H1 (cell line): ENCODE measurements around the gene KCNQ1. TPM values are rescaled to one million over a fixed set of nuclear protein-coding genes. Genes with fewer than 3 reads are reported as not detected.

Experiments used
- CTCF ChIA-PET: fragments of 300-600 bp; sonication (Branson Sonifier 250); formaldehyde crosslinking; loops from one replicate; lab custom pipeline; 2021; ENCODE audit not compliant: partially characterized antibody; lab: Charles Lee
- POLR2A ChIA-PET: fragments of 300-600 bp; sonication (Branson Sonifier 250); formaldehyde crosslinking; loops from one replicate; lab custom pipeline; 2021; ENCODE audit warnings: inconsistent platforms; ENCODE audit not compliant: partially characterized antibody; lab: Charles Lee
- DNase-seq, 2 experiments: peaks; one replicate each; pipeline versions ENCODE4 v3.0.0 to v3.0.0-alpha.2; 2010 to 2022; ENCODE audit warnings: low spot score in 2 of 2, low read depth in 1 of 2, mixed read lengths in 1 of 2
- FAIRE-seq: peaks from 2 replicates; lab custom pipeline; 2011; peaks lifted over from hg19 to GRCh38; lab: Jason Lieb, UNC
- H2AFZ ChIP-seq: 2 replicates; pipeline ENCODE4 v1.8.1; 2012; ENCODE audit warnings: low read length, inconsistent platforms
- H2AK5ac ChIP-seq: 2 replicates; pipeline ENCODE4 v1.6.1; 2013; ENCODE audit warnings: low read depth, low read length
- H2BK120ac ChIP-seq: replicated peaks from 2 replicates; pipeline ENCODE3; 2013; ENCODE audit warnings: low read depth, low read length, inconsistent platforms
- H2BK12ac ChIP-seq: 2 replicates; pipeline ENCODE4 v1.6.1; 2013; ENCODE audit warnings: low read depth, low read length
- H2BK15ac ChIP-seq: 2 replicates; pipeline ENCODE4 v1.6.1; 2013; ENCODE audit warnings: low read length
- H2BK20ac ChIP-seq: 2 replicates; pipeline ENCODE4 v1.6.1; 2013; ENCODE audit warnings: low read length
- H2BK5ac ChIP-seq: 2 replicates; pipeline ENCODE4 v1.6.1; 2013; ENCODE audit warnings: low read depth, low read length
- H3K14ac ChIP-seq: 2 replicates; pipeline ENCODE4 v1.6.1; 2013; ENCODE audit warnings: inconsistent platforms; ENCODE audit not compliant: insufficient read length
- H3K18ac ChIP-seq: 2 replicates; pipeline ENCODE4 v1.6.1; 2013; ENCODE audit warnings: low read length; ENCODE audit errors: extremely low read depth
- H3K23ac ChIP-seq: 2 replicates; pipeline ENCODE4 v1.6.1; 2013; ENCODE audit warnings: inconsistent platforms; ENCODE audit not compliant: insufficient read length
- H3K23me2 ChIP-seq: 2 replicates; pipeline ENCODE4 v1.6.1; 2013; ENCODE audit warnings: low read depth, low read length
- H3K27ac ChIP-seq: 2 replicates; pipeline ENCODE4 v1.6.1; 2011; ENCODE audit warnings: low read depth, low read length, inconsistent platforms
- H3K27me3 ChIP-seq, 4 experiments: replicated peaks in 1 of 4; 1 replicate in 1 of 4; 2 replicates in 3 of 4; pipeline versions ENCODE4 v1.6.1 to v1.8.1; 2011 to 2013; ENCODE audit warnings: low read length in 3 of 4, mild to moderate bottlenecking in 3 of 4, inconsistent platforms in 2 of 4, mixed read lengths in 2 of 4, moderate library complexity in 1 of 4; ENCODE audit not compliant: control insufficient read depth in 3 of 4, insufficient read depth in 3 of 4; ENCODE audit errors: extremely low read depth in 1 of 4
- H3K36me3 ChIP-seq, 4 experiments: 2 replicates each; pipeline versions ENCODE4 v1.6.1 to v1.8.1; 2011 to 2013; ENCODE audit warnings: mild to moderate bottlenecking in 4 of 4, low read length in 3 of 4, moderate library complexity in 2 of 4, control low read depth in 1 of 4, inconsistent platforms in 1 of 4; ENCODE audit not compliant: insufficient read depth in 4 of 4, control insufficient read depth in 2 of 4
- H3K4ac ChIP-seq: replicated peaks from 2 replicates; pipeline ENCODE3; 2013; ENCODE audit warnings: low read length, low read depth, mixed read lengths, inconsistent platforms; ENCODE audit not compliant: insufficient read length
- H3K4me1 ChIP-seq, 4 experiments: replicated peaks in 1 of 4; 1 replicate in 1 of 4; 2 replicates in 3 of 4; pipeline versions ENCODE4 v1.6.1 to v1.8.1; 2011 to 2013; ENCODE audit warnings: low read length in 3 of 4, inconsistent platforms in 2 of 4, mixed read lengths in 1 of 4; ENCODE audit not compliant: insufficient read depth in 4 of 4, control insufficient read depth in 3 of 4
- H3K4me2 ChIP-seq, 2 experiments: 2 replicates each; pipeline versions ENCODE4 v1.6.1 to v1.8.1; 2011 to 2013; ENCODE audit warnings: low read depth in 2 of 2, low read length in 2 of 2, control low read depth in 1 of 2, inconsistent platforms in 1 of 2, mild to moderate bottlenecking in 1 of 2; ENCODE audit not compliant: insufficient read depth in 1 of 2
- H3K4me3 ChIP-seq, 4 experiments: fragments of 200-600, 300-600 bp in 1 of 4; sonication (generic), shearing (Covaris generic), sonication (Bioruptor Twin) in 1 of 4; 2 replicates each; pipeline versions ENCODE4 v1.5.1 to v1.8.1; 2011 to 2016; ENCODE audit warnings: low read length in 4 of 4, low read depth in 3 of 4, control low read depth in 2 of 4, inconsistent platforms in 2 of 4, mild to moderate bottlenecking in 2 of 4, mixed read lengths in 1 of 4, moderate library complexity in 1 of 4; ENCODE audit not compliant: insufficient read depth in 2 of 4; ENCODE audit errors: extremely low read depth in 1 of 4
- H3K56ac ChIP-seq: replicated peaks from 2 replicates; pipeline ENCODE3; 2013; ENCODE audit warnings: low read depth, mild to moderate bottlenecking, mixed read lengths, low read length, inconsistent platforms; ENCODE audit not compliant: insufficient read length
- H3K79me1 ChIP-seq: 2 replicates; pipeline ENCODE4 v1.6.1; 2013; ENCODE audit warnings: low read depth, low read length, control low read depth
- H3K79me2 ChIP-seq, 2 experiments: 2 replicates each; pipeline versions ENCODE4 v1.6.1 to v1.8.1; 2012 to 2013; ENCODE audit warnings: low read length in 2 of 2, mild to moderate bottlenecking in 2 of 2, inconsistent platforms in 1 of 2; ENCODE audit not compliant: insufficient read depth in 2 of 2, control insufficient read depth in 1 of 2
- H3K9ac ChIP-seq, 4 experiments: replicated peaks in 1 of 4; 1 replicate in 1 of 4; 2 replicates in 3 of 4; pipeline versions ENCODE4 v1.6.1 to v1.8.1; 2011 to 2013; ENCODE audit warnings: low read depth in 3 of 4, low read length in 3 of 4, control low read depth in 2 of 4, mild to moderate bottlenecking in 2 of 4, moderate library complexity in 2 of 4, inconsistent platforms in 1 of 4; ENCODE audit errors: extremely low read depth in 1 of 4
- H3K9me3 ChIP-seq, 2 experiments: 2 replicates each; pipeline versions ENCODE4 v1.6.1 to v1.8.1; 2012 to 2013; ENCODE audit warnings: mild to moderate bottlenecking in 2 of 2, moderate library complexity in 2 of 2, control low read depth in 1 of 2, inconsistent platforms in 1 of 2, low read depth in 1 of 2, low read length in 1 of 2, mixed read lengths in 1 of 2; ENCODE audit not compliant: insufficient read depth in 2 of 2
- H4K20me1 ChIP-seq, 2 experiments: replicated peaks in 1 of 2; 2 replicates each; pipeline versions ENCODE3 to v1.8.1; 2011 to 2013; ENCODE audit warnings: inconsistent platforms in 2 of 2, low read length in 2 of 2, mild to moderate bottlenecking in 1 of 2; ENCODE audit not compliant: insufficient read depth in 2 of 2, control insufficient read depth in 1 of 2
- H4K5ac ChIP-seq: 2 replicates; pipeline ENCODE4 v1.6.1; 2013; ENCODE audit warnings: low read length, low read depth, mixed read lengths, inconsistent platforms; ENCODE audit not compliant: insufficient read length
- H4K8ac ChIP-seq: 2 replicates; pipeline ENCODE4 v1.8.0; 2013; ENCODE audit warnings: mild to moderate bottlenecking, moderate library complexity, low read length, inconsistent platforms; ENCODE audit not compliant: insufficient read depth; ENCODE audit errors: extremely low read depth
- H4K91ac ChIP-seq: replicated peaks from 2 replicates; pipeline ENCODE3; 2013; ENCODE audit warnings: low read length, mixed read lengths, inconsistent platforms; ENCODE audit not compliant: insufficient read length
- CBX8 ChIP-seq: fragments of 300-800, 300-1000 bp; sonication (generic); IDR thresholded peaks from 2 replicates; pipeline ENCODE4 v1.7.1; 2016; ENCODE audit warnings: low read depth, low read length, borderline replicate concordance
- CREB1 ChIP-seq: IDR thresholded peaks from 2 replicates; pipeline ENCODE4 v1.6.1; 2012; ENCODE audit warnings: inconsistent platforms
- KDM1A ChIP-seq: fragments of 200-600, 300-600 bp; sonication (generic); IDR thresholded peaks from 2 replicates; pipeline ENCODE4 v1.7.1; 2016; ENCODE audit warnings: mild to moderate bottlenecking, low read length, borderline replicate concordance
- NANOG ChIP-seq: IDR thresholded peaks from 2 replicates; pipeline ENCODE4 v1.6.1; 2011; ENCODE audit warnings: low read length, low read depth, mild to moderate bottlenecking, inconsistent platforms; ENCODE audit not compliant: insufficient read depth, poor library complexity, severe bottlenecking
- PHF8 ChIP-seq: fragments of 200-600 bp; sonication (generic); conservative IDR thresholded peaks from 2 replicates; pipeline ENCODE4 v1.7.1; 2012; ENCODE audit warnings: low read depth, mild to moderate bottlenecking, inconsistent platforms, low read length, moderate library complexity
- POLR2A ChIP-seq, 2 experiments: IDR thresholded peaks; 1 replicate in 1 of 2; 2 replicates in 1 of 2; pipeline ENCODE4 v1.6.1; 2011; ENCODE audit warnings: low read depth in 2 of 2, low read length in 2 of 2, mild to moderate bottlenecking in 2 of 2; ENCODE audit errors: control extremely low read depth in 1 of 2
- RFX5 ChIP-seq: IDR thresholded peaks from 2 replicates; pipeline ENCODE4 v1.6.1; 2011; ENCODE audit warnings: low read depth, low read length, improper control_type of control experiment, borderline replicate concordance
- SP1 ChIP-seq: IDR thresholded peaks from 2 replicates; pipeline ENCODE4 v1.6.1; 2011; ENCODE audit warnings: low read depth, low read length
- WGBS, 2 experiments: shearing (Covaris generic) in 1 of 2; methylation state at CpG; one replicate each; pipeline versions ENCODE4 v1.1.6 to v1.1.7; 2013 to 2015; ENCODE audit warnings: low lambda C conversion rate in 2 of 2, mixed read lengths in 2 of 2, inconsistent platforms in 1 of 2, low coverage in 1 of 2, missing lambda C conversion rate in 1 of 2; ENCODE audit not compliant: insufficient replicate concordance in 2 of 2, insufficient coverage in 1 of 2, insufficient read length in 1 of 2; ENCODE audit errors: extremely low coverage in 1 of 2, missing lambda C conversion rate in 1 of 2; 5-methylcytosine and 5-hydroxymethylcytosine counted together
- polyA plus RNA-seq, 7 experiments: library from polyadenylated mRNA; depleted of rRNA in 3 of 7; stranded (reverse) in 5 of 7; unstranded in 2 of 7; fragments of >200 nt in 5 of 7; fragments of 200-250 nt in 2 of 7; gene quantifications; 1 replicate in 5 of 7; 2 replicates in 1 of 7; 4 replicates in 1 of 7; pipeline versions ENCODE4 v1.2.1 to v1.2.3, GENCODE V29; 2011 to 2013; ENCODE audit warnings: missing spikeins in 2 of 7, mixed read lengths in 2 of 7
- total RNA-seq: library from RNA; stranded (reverse); fragmentation: NEBNext Ultra II Directional; extraction: Animal tissue kit (Norgen Biotek cat#: 25700); gene quantifications from 2 replicates; pipeline ENCODE4 v1.2.1, GENCODE V29; 2021
- TF ChIP-seq, protein P1 (sequence below): IDR thresholded peaks from 2 replicates; pipeline ENCODE4 v1.6.1; 2012; ENCODE audit warnings: inconsistent platforms

KCNQ1 gene
- total and polyA plus RNA-seq, 2 of the 8 experiments (the other 6 are each of a cell fraction or from before 2014, with no cell fraction given) = 1.9 to 2.0 TPM

- Histone ChIP-seq H4K8ac (0 out of 2 replicates have a peak overlapping the region, but pooled peaks have one; percentile 4), H4K91ac (no peak overlapping the region), H3K79me2 (no peaks in the 10 kb centered on the region), H2BK12ac (peak overlapping the region; percentile 60; the same call in 1 of the 2 replicates), H3K9me3 (peaks cover 0 to 4% of the 10 kb centered on the region in 2 experiments; a peak in 1 of 4 replicates), H2AK5ac (no peak overlapping the region), H2BK15ac (no peak overlapping the region; the same call in 1 of the 2 replicates), H3K79me1 (no peaks in the 10 kb centered on the region), H3K4me1 (peaks cover 3 to 8% (median 4%) of the 10 kb centered on the region in 4 experiments; a peak in 6 of 7 replicates), H4K5ac (no peak overlapping the region), H2BK5ac (no peak overlapping the region), H3K18ac (no peak overlapping the region; the same call in 1 of the 2 replicates), H4K20me1 (no peaks in the 10 kb centered on the region), H3K23ac (no peak overlapping the region), H2AFZ (no peak overlapping the region), H3K23me2 (peaks cover 4% of the 10 kb centered on the region; the same call in 1 of the 2 replicates), H3K14ac (no peak overlapping the region), H3K9ac (no peak overlapping the region), H3K27me3 (peaks cover 0 to 28% (median 17%) of the 10 kb centered on the region in 4 experiments; a peak in 6 of 7 replicates), H3K4ac (no peak overlapping the region), H3K56ac (no peak overlapping the region), H3K27ac (no peak overlapping the region), H2BK120ac (no peak overlapping the region), H3K4me2 (no peak overlapping the region), H3K36me3 (no peaks in the 10 kb centered on the region), H2BK20ac (no peak overlapping the region), H3K4me3 (no peak overlapping the region)
- 87% methylated on average over 22 of the region's 22 CpGs; no CpG with 5 or more reads in 1 of the 2 experiments for WGBS, 2 experiments
- POLR2A ChIA-PET = no interaction called here
- TF ChIP-seq PHF8 (no peak), CREB1 (no peak), POLR2A (IDR thresholded peaks at IDR 0.05; ENCODE audit: control extremely low read depth in 1 of 2, low read depth in 2 of 2, low read length in 2 of 2) (no peak), SP1 (no peak), KDM1A (no peak), RFX5 (no peak), NANOG (no peak), CBX8 (no peak)
- TF ChIP-seq, protein P1, sequence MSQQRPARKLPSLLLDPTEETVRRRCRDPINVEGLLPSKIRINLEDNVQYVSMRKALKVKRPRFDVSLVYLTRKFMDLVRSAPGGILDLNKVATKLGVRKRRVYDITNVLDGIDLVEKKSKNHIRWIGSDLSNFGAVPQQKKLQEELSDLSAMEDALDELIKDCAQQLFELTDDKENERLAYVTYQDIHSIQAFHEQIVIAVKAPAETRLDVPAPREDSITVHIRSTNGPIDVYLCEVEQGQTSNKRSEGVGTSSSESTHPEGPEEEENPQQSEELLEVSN = no peak
- CTCF ChIA-PET = interaction anchor here (1.0 to 2.2 kb wide), 5 partner anchors 56 to 379 kb away, joined by 3 to 10 read pairs (median 3); no protein-coding TSS in a partner anchor
- peak in 1 of 2 experiments; percentile 44 for DNase-seq
- FAIRE-seq = no peak
Measured at GRCh38 chr11:2801711-2802388, 357.0 kb downstream of the KCNQ1 start.
